Measurements from ENCODE around the gene CSNK1G3. TPM values are rescaled to one million over a fixed set of nuclear protein-coding genes. Genes with fewer than 3 reads are reported as not detected.

CSNK1G3 gene
- total RNA-seq, 1 donor = 91.2 TPM

DNA sequence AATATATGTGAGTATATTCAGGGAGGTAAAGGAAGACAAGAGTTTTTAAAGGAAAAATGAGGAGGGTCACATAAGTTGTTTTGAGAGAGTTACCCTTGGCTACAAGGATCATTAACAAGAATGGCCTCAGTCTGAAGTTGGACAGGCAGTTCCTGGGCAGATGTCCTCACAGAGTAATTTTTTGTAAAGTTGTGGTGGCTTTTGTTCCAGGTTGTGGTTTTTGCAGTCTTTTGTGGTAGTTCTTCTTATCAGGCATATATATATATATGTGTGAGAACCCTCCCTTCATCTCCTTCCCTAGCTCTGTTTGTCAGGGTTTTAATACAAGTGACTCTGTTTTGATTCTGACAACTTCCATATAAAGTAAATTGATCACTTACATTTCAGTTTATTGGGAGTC is 60.0 kb downstream of the CSNK1G3 start:
- DNase-seq (ENCODE audit: insufficient read length, low spot score, missing footprints) = no peak
- H3K9me3 ChIP-seq (ENCODE audit: low read depth, low read length) = no peaks in the 10 kb centered on the region
- peaks cover 2% of the 10 kb centered on the region for H3K36me3 ChIP-seq (ENCODE audit: insufficient read depth, low read length)
- H4K20me1 ChIP-seq (ENCODE audit: insufficient read depth, low read length) = peaks cover 9% of the 10 kb centered on the region
- H3K27ac ChIP-seq (ENCODE audit: low read depth, low read length) = no peak overlapping the region
- no peaks in the 10 kb centered on the region for H3K4me1 ChIP-seq (ENCODE audit: insufficient read depth, low read length)
- H3K27me3 ChIP-seq (ENCODE audit: insufficient read depth, low read length) = no peaks in the 10 kb centered on the region
- TF ChIP-seq, protein P1, sequence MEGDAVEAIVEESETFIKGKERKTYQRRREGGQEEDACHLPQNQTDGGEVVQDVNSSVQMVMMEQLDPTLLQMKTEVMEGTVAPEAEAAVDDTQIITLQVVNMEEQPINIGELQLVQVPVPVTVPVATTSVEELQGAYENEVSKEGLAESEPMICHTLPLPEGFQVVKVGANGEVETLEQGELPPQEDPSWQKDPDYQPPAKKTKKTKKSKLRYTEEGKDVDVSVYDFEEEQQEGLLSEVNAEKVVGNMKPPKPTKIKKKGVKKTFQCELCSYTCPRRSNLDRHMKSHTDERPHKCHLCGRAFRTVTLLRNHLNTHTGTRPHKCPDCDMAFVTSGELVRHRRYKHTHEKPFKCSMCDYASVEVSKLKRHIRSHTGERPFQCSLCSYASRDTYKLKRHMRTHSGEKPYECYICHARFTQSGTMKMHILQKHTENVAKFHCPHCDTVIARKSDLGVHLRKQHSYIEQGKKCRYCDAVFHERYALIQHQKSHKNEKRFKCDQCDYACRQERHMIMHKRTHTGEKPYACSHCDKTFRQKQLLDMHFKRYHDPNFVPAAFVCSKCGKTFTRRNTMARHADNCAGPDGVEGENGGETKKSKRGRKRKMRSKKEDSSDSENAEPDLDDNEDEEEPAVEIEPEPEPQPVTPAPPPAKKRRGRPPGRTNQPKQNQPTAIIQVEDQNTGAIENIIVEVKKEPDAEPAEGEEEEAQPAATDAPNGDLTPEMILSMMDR (IDR thresholded peaks at IDR 0.05; ENCODE audit: extremely low read depth, low read depth, low read length) = no peak
- H3K4me3 ChIP-seq (ENCODE audit: insufficient read depth, low read length) = no peak overlapping the region
- no peak overlapping the region for H3K4me2 ChIP-seq (ENCODE audit: insufficient read depth, low read length)
- peaks cover 24% of the 10 kb centered on the region for H3K79me2 ChIP-seq (ENCODE audit: insufficient read depth, low read length)
- H2AFZ ChIP-seq (ENCODE audit: low read length) = no peak overlapping the region

DNA sequence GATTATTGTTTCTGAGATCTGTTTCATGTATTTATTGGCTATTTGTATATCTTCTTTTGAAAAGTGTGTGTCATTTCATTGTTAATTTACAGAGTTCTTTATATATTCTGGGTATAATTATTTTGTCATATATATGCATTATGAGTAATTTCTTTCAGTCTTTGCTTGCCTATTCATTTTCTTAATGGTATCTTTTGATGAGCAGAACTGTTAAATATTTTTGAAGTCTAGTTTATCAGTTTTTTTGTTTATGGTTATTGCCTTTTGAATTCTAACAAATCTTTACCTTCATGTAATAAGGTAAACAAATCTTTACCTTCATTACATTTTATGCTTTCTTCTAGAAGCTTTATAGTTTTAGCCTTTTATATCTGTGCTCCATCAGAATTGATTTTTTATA is 66.4 kb downstream of the CSNK1G3 start:
- Histone ChIP-seq H3K79me2 (ENCODE audit: insufficient read depth, low read length) (no peaks in the 10 kb centered on the region), H3K27ac (ENCODE audit: low read depth, low read length) (no peak overlapping the region), H3K27me3 (ENCODE audit: insufficient read depth, low read length) (no peaks in the 10 kb centered on the region), H3K9me3 (ENCODE audit: low read depth, low read length) (no peaks in the 10 kb centered on the region), H3K4me2 (ENCODE audit: insufficient read depth, low read length) (no peak overlapping the region), H2AFZ (ENCODE audit: low read length) (no peak overlapping the region), H3K4me3 (ENCODE audit: insufficient read depth, low read length) (no peak overlapping the region), H3K36me3 (ENCODE audit: insufficient read depth, low read length) (peaks cover 7% of the 10 kb centered on the region), H4K20me1 (ENCODE audit: insufficient read depth, low read length) (no peaks in the 10 kb centered on the region), H3K4me1 (ENCODE audit: insufficient read depth, low read length) (no peaks in the 10 kb centered on the region)
- TF ChIP-seq, protein P1 (IDR thresholded peaks at IDR 0.05; ENCODE audit: extremely low read depth, low read depth, low read length) = no peak
- DNase-seq (ENCODE audit: insufficient read length, low spot score, missing footprints) = no peak

DNA sequence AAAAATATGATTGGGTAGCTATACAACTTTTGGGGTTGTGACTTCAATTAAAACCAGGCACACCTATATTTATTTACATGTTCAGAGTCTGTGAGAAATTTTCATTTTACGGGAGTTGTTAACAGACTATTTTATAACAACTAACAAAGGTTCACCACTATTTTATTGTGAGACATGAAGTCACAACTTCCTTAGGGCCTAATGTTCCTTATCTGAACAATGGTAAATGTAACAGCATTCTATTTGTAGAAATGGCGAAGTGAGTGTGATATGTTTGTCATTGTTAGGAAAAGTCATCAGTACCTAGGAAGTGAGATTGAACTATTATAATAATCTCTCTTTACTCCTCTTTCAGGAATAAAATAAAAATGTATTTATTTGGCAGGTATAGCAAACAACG is 67.4 kb downstream of the CSNK1G3 start:
- Histone ChIP-seq H3K79me2 (ENCODE audit: insufficient read depth, low read length) (no peaks in the 10 kb centered on the region), H3K27me3 (ENCODE audit: insufficient read depth, low read length) (no peaks in the 10 kb centered on the region), H3K4me1 (ENCODE audit: insufficient read depth, low read length) (no peaks in the 10 kb centered on the region), H3K36me3 (ENCODE audit: insufficient read depth, low read length) (peaks cover 7% of the 10 kb centered on the region), H3K4me3 (ENCODE audit: insufficient read depth, low read length) (no peak overlapping the region), H3K4me2 (ENCODE audit: insufficient read depth, low read length) (no peak overlapping the region), H4K20me1 (ENCODE audit: insufficient read depth, low read length) (no peaks in the 10 kb centered on the region), H3K27ac (ENCODE audit: low read depth, low read length) (no peak overlapping the region), H2AFZ (ENCODE audit: low read length) (no peak overlapping the region), H3K9me3 (ENCODE audit: low read depth, low read length) (no peaks in the 10 kb centered on the region)
- TF ChIP-seq, protein P1 (IDR thresholded peaks at IDR 0.05; ENCODE audit: extremely low read depth, low read depth, low read length) = no peak
- no peak for DNase-seq (ENCODE audit: insufficient read length, low spot score, missing footprints)

DNA sequence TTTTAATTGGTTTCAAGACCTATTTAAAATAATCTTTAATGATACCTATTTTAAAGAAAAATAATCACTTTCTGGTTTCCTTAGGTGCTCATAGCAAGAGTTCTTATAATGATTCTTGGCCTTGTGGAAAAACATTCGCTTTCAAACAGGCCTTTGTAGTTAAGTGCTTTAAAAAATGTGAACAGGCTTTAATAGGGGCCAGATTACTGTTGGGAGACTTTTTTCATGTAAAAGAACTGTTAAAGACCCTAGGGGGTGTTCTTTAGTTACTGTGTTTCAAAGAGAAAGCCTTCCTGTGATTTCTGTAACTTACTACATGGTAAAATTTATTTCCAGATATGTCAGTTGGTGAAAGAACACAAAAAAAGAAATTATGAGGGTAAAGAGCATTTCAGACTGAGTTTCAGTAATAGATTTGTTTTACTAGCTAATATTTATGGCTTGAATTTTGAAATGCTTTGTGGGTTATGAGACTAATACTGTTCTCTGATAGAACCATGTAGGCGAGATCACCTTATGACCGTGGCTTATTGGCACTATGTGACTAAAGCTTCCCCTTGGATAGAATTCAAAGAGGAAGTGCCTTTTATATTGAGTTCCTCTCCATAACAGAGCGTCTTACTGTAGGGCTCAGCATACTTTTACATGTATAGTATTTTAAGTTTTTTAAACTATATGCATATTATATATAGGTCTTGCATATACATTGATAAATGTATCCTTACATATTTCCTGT is 70.7 kb downstream of the CSNK1G3 start:
- Histone ChIP-seq H2AFZ (ENCODE audit: low read length) (no peak overlapping the region), H3K79me2 (ENCODE audit: insufficient read depth, low read length) (no peaks in the 10 kb centered on the region), H3K27ac (ENCODE audit: low read depth, low read length) (no peak overlapping the region), H3K4me3 (ENCODE audit: insufficient read depth, low read length) (no peak overlapping the region), H3K4me2 (ENCODE audit: insufficient read depth, low read length) (no peak overlapping the region), H3K4me1 (ENCODE audit: insufficient read depth, low read length) (no peaks in the 10 kb centered on the region), H3K27me3 (ENCODE audit: insufficient read depth, low read length) (no peaks in the 10 kb centered on the region), H3K36me3 (ENCODE audit: insufficient read depth, low read length) (no peaks in the 10 kb centered on the region), H3K9me3 (ENCODE audit: low read depth, low read length) (no peaks in the 10 kb centered on the region), H4K20me1 (ENCODE audit: insufficient read depth, low read length) (no peaks in the 10 kb centered on the region)
- no peak for DNase-seq (ENCODE audit: insufficient read length, low spot score, missing footprints)
- TF ChIP-seq, protein P1 (IDR thresholded peaks at IDR 0.05; ENCODE audit: extremely low read depth, low read depth, low read length) = no peak
